K562 (cell line): ENCODE measurements around the gene TFF2. TPM values are rescaled to one million over a fixed set of nuclear protein-coding genes. Genes with fewer than 3 reads are reported as not detected.

Experiments used
- ARID1B ChIP-seq: fragments of 450-650 bp; IDR thresholded peaks from 2 replicates; pipeline ENCODE4 v1.6.1; 2016; ENCODE audit warnings: antibody characterized with exemption, mild to moderate bottlenecking, inconsistent platforms
- ATF3 ChIP-seq, 2 experiments: fragments of 450-650 bp in 1 of 2; sonication (generic) in 1 of 2; formaldehyde crosslinking in 1 of 2; IDR thresholded peaks in 1 of 2; conservative IDR thresholded peaks in 1 of 2; 2 replicates each; pipeline versions ENCODE4 v1.6.1 to v1.8.1; 2016 to 2023; ENCODE audit warnings: mild to moderate bottlenecking in 2 of 2, moderate library complexity in 2 of 2, inconsistent platforms in 1 of 2, missing genetic modification reagents in 1 of 2
- CLOCK ChIP-seq: fragments of 250-450 bp; sonication (Bioruptor Pico); IDR thresholded peaks from 2 replicates; pipeline ENCODE4 v1.4.0; 2020; ENCODE audit warnings: mild to moderate bottlenecking, moderate library complexity, borderline replicate concordance
- CREB1 ChIP-seq, 2 experiments: sonication (generic) in 1 of 2; formaldehyde crosslinking in 1 of 2; IDR thresholded peaks; 2 replicates each; pipeline versions ENCODE4 v1.6.1 to v1.8.0; 2012 to 2022; ENCODE audit warnings: inconsistent platforms in 1 of 2, mild to moderate bottlenecking in 1 of 2, missing genetic modification reagents in 1 of 2, moderate library complexity in 1 of 2
- EGR1 ChIP-seq: fragments of 450-650 bp; conservative IDR thresholded peaks from 2 replicates; pipeline ENCODE4 v1.6.1; 2017; ENCODE audit warnings: mild to moderate bottlenecking
- ESRRA ChIP-seq: fragments of 450-650 bp; IDR thresholded peaks from 2 replicates; pipeline ENCODE4 v1.6.1; 2014; ENCODE audit warnings: low read depth, mild to moderate bottlenecking, moderate library complexity, borderline replicate concordance
- FOXK1 ChIP-seq: sonication (generic); formaldehyde crosslinking; IDR thresholded peaks from 2 replicates; pipeline ENCODE4 v1.8.0; 2022; ENCODE audit warnings: missing genetic modification reagents, mild to moderate bottlenecking, borderline replicate concordance
- KAT2B ChIP-seq: IDR thresholded peaks from one replicate; pipeline ENCODE4 v1.6.1; 2012; ENCODE audit warnings: low read depth, mild to moderate bottlenecking, control low read depth, inconsistent platforms, low read length, moderate library complexity
- LARP7 ChIP-seq: fragments of 450-650 bp; IDR thresholded peaks from 2 replicates; pipeline ENCODE4 v1.6.1; 2016
- POLR2AphosphoS5 ChIP-seq: IDR thresholded peaks from 2 replicates; pipeline ENCODE4 v1.6.1; 2011; ENCODE audit warnings: mild to moderate bottlenecking, low read depth, low read length, moderate library complexity; ENCODE audit not compliant: control insufficient read depth, insufficient read depth
- POLR2B ChIP-seq: fragments of 450-650 bp; IDR thresholded peaks from 2 replicates; pipeline ENCODE4 v1.6.1; 2018; ENCODE audit warnings: low read depth; ENCODE audit not compliant: partially characterized antibody
- SMAD4 ChIP-seq: fragments of 250-450 bp; sonication (Bioruptor Pico); conservative IDR thresholded peaks from 2 replicates; pipeline ENCODE4 v1.8.0; 2021; ENCODE audit warnings: inconsistent platforms, mild to moderate bottlenecking, moderate library complexity
- TAF7 ChIP-seq: fragments of 450-650 bp; IDR thresholded peaks from 2 replicates; pipeline ENCODE4 v1.6.1; 2016; ENCODE audit warnings: missing genetic modification characterization, missing compliant biosample characterization
- TCF7L2 ChIP-seq: fragments of 150-350 bp; IDR thresholded peaks from 2 replicates; pipeline ENCODE4 v1.6.1; 2016; ENCODE audit warnings: low read depth, mild to moderate bottlenecking, low read length, moderate library complexity
- TEAD1 ChIP-seq, 2 experiments: fragments of 450-650 bp in 1 of 2; sonication (generic) in 1 of 2; formaldehyde crosslinking; IDR thresholded peaks; 2 replicates each; pipeline versions ENCODE4 v1.4.0 to v1.8.0; 2020 to 2022; ENCODE audit warnings: mild to moderate bottlenecking in 2 of 2, missing genetic modification reagents in 1 of 2
- ZBTB11 ChIP-seq, 3 experiments: fragments of 200-800 bp in 1 of 3; fragments of 250-450 bp in 1 of 3; fragments of 450-650 bp in 1 of 3; sonication (Bioruptor Pico) in 1 of 3; sonication (Bioruptor generic) in 1 of 3; formaldehyde crosslinking in 1 of 3; IDR thresholded peaks; 2 replicates each; pipeline versions ENCODE4 v1.6.1 to v1.8.0; 2016 to 2022; ENCODE audit warnings: mild to moderate bottlenecking in 2 of 3, missing genetic modification characterization in 2 of 3, missing compliant biosample characterization in 1 of 3, moderate library complexity in 1 of 3
- ZNF277 ChIP-seq: fragments of 250-450 bp; sonication (Bioruptor Pico); IDR thresholded peaks from 2 replicates; pipeline ENCODE4 v1.8.0; 2022; ENCODE audit warnings: inconsistent platforms, mild to moderate bottlenecking, moderate library complexity, borderline replicate concordance
- polyA plus RNA-seq, 8 experiments: library from polyadenylated mRNA; depleted of rRNA in 4 of 8; stranded (reverse) in 5 of 8; unstranded in 3 of 8; fragments of >200 nt; fragmentation: Nextera tagmentation in 2 of 8; fragmentation: Illumina TruSeq in 1 of 8; extraction: Ambion mirVana in 2 of 8; extraction: Trizol in 1 of 8; gene quantifications; 2 replicates each; pipeline versions ENCODE4 v1.2.1 to v1.2.3, GENCODE V29; 2011 to 2014; ENCODE audit warnings: inconsistent platforms in 1 of 8, missing spikeins in 1 of 8
- total RNA-seq, 7 experiments: library from RNA; depleted of rRNA in 6 of 7; stranded (reverse); fragments of >200 nt in 6 of 7; fragmentation: Illumina TruSeq in 2 of 7; extraction: Trizol in 2 of 7; gene quantifications; 2 replicates each; pipeline versions ENCODE4 v1.2.1 to v1.2.3, GENCODE V29; 2011 to 2021; ENCODE audit warnings: low replicate concordance in 1 of 7

TFF2 gene
- total and polyA plus RNA-seq, 9 of the 15 experiments (the other 6 are each of a cell fraction or from before 2014, with no cell fraction given), result not detected

GRCh38 chr21:42366292-42367010 lies 15.7 kb upstream of the TFF2 start, which contains the start of gene TFF1 (continued):
- TF ChIP-seq ZNF277 (no peak), ARID1B (peak; percentile 24; the same call in 1 of the 2 replicates), CLOCK (CRISPR knock-in tag) (no peak), TAF7 (tag) (no peak), POLR2AphosphoS5 (no peak), ATF3 (IDR thresholded peaks at IDR 0.05) (peak; percentile 59; the same call in 1 of the 2 replicates), ATF3 (CRISPR knock-in tag; conservative IDR thresholded peaks at IDR 0.05) (no peak), POLR2B (no peak), KAT2B (no peak), EGR1 (no peak), LARP7 (no peak), ZBTB11 (CRISPR knock-in tag; IDR thresholded peaks at IDR 0.05) (peak in 1 of 3 experiments; percentile 57; a peak in 1 of 6 replicates), TCF7L2 (no peak), ESRRA (peak; percentile 33; the same call in 1 of the 2 replicates), CREB1 (IDR thresholded peaks at IDR 0.05) (no peak), CREB1 (CRISPR knock-in tag; IDR thresholded peaks at IDR 0.05) (no peak), SMAD4 (CRISPR knock-in tag) (no peak), TEAD1 (CRISPR knock-in tag; IDR thresholded peaks at IDR 0.05) (no peak), FOXK1 (CRISPR knock-in tag) (no peak)
- TF ChIP-seq, all 486 proteins: peak for 16
